Rectal smooth muscle tissue (tissue), 1 donor: Measurements from ENCODE around the gene CABP4.

Experiments
- H3K27ac ChIP-seq: one replicate; pipeline ENCODE4 v1.7.0; 2013; ENCODE audit warnings: low read depth, low read length, inconsistent platforms
- H3K27me3 ChIP-seq: one replicate; pipeline ENCODE4 v1.7.0; 2013; ENCODE audit warnings: low read length; ENCODE audit not compliant: control insufficient read depth, insufficient read depth
- H3K36me3 ChIP-seq: one replicate; pipeline ENCODE4 v1.7.0; 2013; ENCODE audit warnings: low read length; ENCODE audit not compliant: control insufficient read depth, insufficient read depth
- H3K4me1 ChIP-seq: one replicate; pipeline ENCODE4 v1.7.0; 2013; ENCODE audit warnings: low read length; ENCODE audit not compliant: control insufficient read depth, insufficient read depth
- H3K4me3 ChIP-seq: one replicate; pipeline ENCODE4 v1.7.0; 2013; ENCODE audit warnings: low read length
- H3K9ac ChIP-seq: one replicate; pipeline ENCODE4 v1.7.0; 2013; ENCODE audit warnings: low read length

CABP4 gene

DNA sequence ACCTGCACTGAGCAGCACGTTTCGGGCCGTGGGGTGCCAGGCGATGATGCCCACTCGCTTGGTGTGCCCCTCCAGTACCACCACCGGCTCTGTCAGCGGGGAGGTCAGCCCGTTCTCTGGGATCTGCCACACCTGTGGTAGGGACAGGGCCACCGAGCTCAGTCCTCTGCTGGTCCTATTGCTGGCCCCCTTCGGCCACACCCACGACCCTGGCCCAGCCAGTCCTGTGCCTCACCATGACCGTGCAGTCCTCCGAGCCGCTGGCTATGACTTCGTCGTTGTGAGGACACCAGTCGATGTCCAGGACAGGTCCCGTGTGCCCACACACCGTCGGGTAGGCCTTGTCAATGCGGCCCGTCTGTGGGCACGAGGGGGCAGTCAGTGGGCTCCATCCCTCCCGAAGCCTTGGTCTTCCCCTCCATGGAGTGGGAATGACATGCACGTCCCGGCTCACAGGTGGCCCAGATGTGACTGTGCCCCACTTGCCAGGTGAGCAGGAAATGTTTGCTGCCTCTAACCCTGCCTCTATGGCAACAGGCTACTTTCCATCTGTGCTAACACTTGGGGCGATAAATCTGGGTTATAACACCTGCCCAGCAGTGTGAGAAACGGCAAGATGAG is 13.3 kb upstream of the CABP4 start:
- Histone ChIP-seq H3K9ac (no peak overlapping the region), H3K27ac (no peak overlapping the region), H3K36me3 (peaks cover 3% of the 10 kb centered on the region), H3K27me3 (no peaks in the 10 kb centered on the region), H3K4me3 (peak overlapping the region; percentile 73), H3K4me1 (no peaks in the 10 kb centered on the region)

DNA sequence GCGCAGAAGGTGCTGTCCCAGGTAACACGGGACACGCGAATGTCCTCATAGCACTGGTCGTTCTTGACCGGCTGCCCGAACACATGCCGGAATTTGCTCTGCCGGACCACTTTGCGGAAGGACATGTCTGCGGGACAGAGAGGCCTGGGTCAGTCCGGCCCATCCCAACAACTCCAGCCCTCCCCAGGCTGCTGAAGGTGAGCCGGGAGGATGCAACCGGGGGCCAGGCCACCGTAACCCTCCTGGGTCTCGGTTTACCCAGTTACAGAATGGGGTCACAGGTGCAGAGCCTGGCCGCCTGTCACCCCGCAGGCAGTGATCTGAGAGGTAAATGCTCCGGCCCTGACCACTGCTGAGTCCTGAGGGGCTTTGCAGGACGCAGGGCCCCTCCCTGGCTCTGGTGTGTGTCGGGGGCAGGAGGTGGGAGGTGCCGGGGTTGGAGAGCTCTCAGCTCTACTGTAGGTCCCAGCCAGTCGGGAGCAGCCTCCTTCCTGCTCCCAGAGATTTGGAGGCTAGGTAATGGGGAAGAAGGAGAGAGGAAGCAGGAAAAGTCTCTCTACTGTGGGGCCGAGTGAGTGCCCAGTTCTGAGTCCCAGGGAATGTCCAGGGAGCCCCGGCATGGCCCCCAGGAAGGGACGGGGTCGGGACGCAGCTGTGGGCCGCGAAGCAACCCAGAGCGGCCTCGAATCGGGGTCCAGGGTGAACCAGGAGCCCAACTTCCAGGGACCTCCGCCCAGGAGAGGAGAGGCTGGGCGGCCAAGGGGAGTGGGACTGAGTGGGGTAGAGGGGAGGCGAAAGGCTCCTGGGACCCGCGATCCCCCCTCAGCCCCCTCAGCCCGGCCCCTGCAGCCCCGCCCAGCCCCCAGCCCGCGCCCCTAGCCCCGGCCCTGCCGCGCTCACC is 12.4 kb upstream of the CABP4 start:
- Histone ChIP-seq H3K9ac (peak overlapping the region; percentile 45), H3K27me3 (no peaks in the 10 kb centered on the region)

DNA sequence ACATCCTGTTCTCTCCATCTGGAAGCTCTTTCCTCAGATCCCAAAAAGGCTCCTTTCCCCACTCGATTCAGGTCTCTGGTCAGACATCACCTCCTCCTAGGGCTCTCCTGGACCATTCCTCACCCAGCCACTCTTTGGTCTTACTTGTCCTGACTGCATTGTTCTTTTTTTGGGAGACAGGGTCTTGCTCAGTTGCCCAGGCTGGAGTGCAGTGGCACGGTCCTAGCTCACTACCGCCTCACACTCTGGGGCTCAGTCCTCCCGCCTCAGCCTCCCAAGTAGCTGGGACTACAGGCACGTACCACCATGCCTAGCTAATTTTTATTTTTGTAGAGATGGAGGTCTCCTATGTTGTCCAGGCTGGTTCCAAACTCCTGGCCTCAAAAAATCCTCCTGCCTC is 9.6 kb upstream of the CABP4 start:
- Histone ChIP-seq H3K4me3 (no peak overlapping the region), H3K27me3 (no peaks in the 10 kb centered on the region), H3K4me1 (no peaks in the 10 kb centered on the region), H3K27ac (no peak overlapping the region), H3K36me3 (no peaks in the 10 kb centered on the region), H3K9ac (no peak overlapping the region)

More for the DNA sequence above, 12.4 kb upstream of the CABP4 start:
- Histone ChIP-seq H3K27ac (peak overlapping the region; percentile 88), H3K4me1 (no peaks in the 10 kb centered on the region), H3K36me3 (peaks cover under 1% of the 10 kb centered on the region), H3K4me3 (peak overlapping the region; percentile 73)

DNA sequence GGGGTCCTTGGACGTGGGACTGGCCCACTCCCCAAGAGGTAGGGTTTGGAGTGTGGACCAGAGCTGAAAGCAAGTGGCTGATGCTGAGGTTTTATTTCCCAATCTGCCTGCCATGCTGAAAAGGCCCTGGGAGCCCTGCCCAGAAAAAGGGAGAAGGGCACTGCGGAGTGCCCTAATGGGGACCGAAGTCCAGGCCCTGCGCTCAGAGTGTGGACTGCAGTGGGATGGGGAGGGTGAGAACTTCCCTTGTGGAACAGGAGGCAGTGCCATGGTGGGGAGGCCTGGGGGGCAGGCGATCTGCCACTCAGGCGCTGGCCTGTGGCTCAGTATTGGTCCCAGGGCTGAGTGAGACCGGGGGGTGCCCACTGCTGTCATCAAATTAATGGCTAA is 6.9 kb upstream of the CABP4 start:
- Histone ChIP-seq H3K27ac (no peak overlapping the region), H3K27me3 (no peaks in the 10 kb centered on the region), H3K9ac (no peak overlapping the region), H3K4me1 (no peaks in the 10 kb centered on the region), H3K4me3 (no peak overlapping the region), H3K36me3 (no peaks in the 10 kb centered on the region)

DNA sequence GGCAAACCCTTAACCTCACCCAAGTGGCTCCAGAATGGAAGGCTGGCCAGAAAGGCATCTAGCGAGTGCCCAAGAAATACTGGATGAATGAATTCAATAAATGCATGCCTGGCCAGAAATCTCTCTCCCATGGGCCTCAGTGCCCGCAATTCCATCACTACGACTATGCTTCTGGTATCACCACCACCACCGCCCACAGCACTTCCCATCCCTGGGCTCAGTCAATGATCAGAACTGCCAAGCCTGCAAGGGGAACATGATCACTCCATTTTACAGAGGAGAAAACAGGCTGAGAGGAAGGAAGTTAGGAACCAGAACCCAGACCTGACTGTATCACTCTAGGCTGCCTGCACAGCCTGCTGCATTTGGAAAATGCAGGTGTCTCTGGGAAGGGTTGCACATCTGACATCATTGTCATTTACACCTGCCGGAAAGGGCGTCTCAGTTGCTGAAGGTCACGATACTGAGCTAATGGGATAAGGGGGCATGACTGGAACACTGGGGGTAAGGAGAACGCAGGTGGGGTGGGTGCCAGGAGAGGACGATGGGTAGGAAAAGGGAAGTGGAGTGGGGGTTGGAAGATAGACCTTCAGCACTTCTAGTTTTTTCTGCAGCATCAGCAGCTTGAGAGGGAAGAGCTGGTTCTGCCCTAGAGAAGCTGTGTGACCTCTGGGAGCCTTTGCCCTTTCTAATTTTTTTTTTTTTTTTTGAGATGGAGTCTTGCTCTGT is 5.9 kb upstream of the CABP4 start:
- Histone ChIP-seq H3K4me3 (no peak overlapping the region), H3K27ac (no peak overlapping the region), H3K27me3 (no peaks in the 10 kb centered on the region), H3K9ac (no peak overlapping the region), H3K36me3 (no peaks in the 10 kb centered on the region), H3K4me1 (no peaks in the 10 kb centered on the region)

DNA sequence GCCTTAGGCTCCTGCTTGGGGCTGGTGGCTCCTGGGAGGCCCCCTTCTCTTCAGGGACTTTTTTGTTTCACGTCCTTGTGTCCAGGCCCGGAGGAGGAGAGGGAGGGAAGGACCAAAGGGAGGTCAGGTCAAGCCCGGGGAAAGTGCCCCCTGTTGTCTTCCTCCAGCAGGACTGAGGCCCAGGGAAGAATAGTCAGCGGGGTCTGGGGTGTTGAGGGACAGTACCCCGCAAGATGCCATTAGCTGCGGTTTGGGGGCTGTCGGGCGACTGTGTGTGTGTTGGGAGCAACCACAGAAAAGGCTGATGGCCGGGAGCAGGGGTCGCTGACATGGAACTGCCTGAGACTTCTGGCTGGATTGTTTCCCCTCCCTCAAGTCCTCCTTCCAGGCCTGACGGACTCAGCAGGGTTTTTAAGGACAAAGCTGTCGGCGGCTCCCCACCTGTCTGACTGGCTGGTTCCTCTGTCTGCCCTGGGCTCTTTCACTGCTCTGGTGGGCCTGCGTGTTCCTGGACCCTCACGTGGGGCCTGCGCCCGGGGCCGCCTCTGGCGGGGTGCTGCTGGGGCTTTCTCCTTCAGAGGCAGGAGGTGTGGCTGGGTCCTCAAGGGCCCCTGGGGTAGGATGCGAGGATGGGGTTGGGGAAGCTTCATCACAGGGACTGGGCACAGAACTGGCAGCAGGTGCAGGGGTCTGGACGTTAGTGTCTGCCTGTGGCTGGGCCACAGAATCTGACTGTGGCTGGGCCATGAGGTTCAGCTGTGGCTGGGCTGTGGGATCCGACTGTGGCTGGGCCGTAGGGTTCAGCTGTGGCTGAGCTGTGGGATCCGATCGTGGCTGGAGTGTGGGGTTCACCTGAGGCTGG is 4.1 kb upstream of the CABP4 start:
- Histone ChIP-seq H3K9ac (no peak overlapping the region), H3K36me3 (no peaks in the 10 kb centered on the region), H3K4me1 (no peaks in the 10 kb centered on the region), H3K4me3 (no peak overlapping the region), H3K27me3 (no peaks in the 10 kb centered on the region), H3K27ac (no peak overlapping the region)

DNA sequence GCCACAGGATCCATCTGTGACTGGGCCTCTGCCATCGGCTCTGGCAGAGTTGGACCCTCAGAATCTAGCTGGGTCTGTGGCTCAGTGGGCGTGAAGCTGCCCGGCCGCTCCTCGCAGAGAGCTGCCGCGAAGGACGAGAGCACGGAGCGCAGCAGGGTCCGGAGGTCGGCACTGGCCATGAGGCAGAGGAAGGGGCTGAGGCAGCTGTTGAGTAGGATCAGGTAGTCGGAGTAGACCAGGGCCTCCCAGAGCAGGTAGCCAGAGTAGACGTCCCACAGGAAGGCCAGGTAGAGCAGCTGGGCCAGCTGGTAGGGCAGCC is 3.5 kb upstream of the CABP4 start:
- no peaks in the 10 kb centered on the region for H3K27me3 ChIP-seq
- H3K27ac ChIP-seq = no peak overlapping the region
- H3K36me3 ChIP-seq = no peaks in the 10 kb centered on the region
- H3K4me1 ChIP-seq = no peaks in the 10 kb centered on the region
- H3K4me3 ChIP-seq = no peak overlapping the region
- no peak overlapping the region for H3K9ac ChIP-seq

DNA sequence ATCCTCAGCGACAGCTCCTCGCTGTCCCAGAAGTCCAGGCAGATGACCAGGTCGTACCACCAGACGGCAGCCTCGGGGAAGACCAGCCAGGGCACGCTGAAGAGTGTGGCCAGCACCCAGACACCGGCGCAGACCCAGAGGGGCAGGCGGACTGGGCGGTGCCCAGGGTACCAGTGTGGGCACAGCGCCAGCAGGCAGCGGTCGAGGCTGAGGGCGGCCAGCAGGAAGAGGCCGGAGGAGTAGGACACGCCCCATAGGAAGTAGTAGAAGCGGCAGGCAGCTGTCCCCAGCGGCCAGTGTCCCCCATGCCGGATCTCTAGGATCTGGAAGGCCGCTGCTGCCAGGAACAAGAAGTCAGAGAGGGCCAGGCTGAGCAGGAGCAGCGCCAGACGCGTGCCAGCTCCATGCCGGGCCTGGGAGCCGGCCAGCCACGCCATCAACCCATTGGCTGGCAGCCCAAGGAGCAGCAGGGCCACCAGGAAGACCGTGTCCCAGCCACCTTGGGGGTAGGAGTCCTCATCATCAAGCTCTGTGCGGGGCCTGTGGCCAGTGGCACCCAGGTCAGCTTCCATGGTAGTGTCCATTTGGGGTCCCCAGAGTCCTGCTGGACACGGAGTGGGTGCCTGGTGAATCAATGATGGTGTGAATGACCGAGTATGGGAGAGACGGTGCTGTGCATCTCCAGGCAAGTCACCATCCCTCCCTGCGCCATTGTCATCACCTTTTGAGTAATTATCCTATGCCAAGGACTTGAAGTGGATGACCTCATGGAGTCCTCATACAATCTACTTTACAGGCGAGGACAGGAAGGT is 2.8 kb upstream of the CABP4 start, which contains the start of gene GPR152:
Gene GPR152 (minus strand): TSS at position 589 of the 812 bp plus-strand sequence. CDS start 5 bp downstream, at position 584.
- no peaks in the 10 kb centered on the region for H3K36me3 ChIP-seq
- no peak within 1 kb of the TSS for H3K27ac ChIP-seq
- no peak within 1 kb of the TSS for H3K4me3 ChIP-seq
- H3K9ac ChIP-seq = no peak within 1 kb of the TSS
- no peaks in the 10 kb centered on the region for H3K27me3 ChIP-seq
- H3K4me1 ChIP-seq = no peaks in the 10 kb centered on the region

DNA sequence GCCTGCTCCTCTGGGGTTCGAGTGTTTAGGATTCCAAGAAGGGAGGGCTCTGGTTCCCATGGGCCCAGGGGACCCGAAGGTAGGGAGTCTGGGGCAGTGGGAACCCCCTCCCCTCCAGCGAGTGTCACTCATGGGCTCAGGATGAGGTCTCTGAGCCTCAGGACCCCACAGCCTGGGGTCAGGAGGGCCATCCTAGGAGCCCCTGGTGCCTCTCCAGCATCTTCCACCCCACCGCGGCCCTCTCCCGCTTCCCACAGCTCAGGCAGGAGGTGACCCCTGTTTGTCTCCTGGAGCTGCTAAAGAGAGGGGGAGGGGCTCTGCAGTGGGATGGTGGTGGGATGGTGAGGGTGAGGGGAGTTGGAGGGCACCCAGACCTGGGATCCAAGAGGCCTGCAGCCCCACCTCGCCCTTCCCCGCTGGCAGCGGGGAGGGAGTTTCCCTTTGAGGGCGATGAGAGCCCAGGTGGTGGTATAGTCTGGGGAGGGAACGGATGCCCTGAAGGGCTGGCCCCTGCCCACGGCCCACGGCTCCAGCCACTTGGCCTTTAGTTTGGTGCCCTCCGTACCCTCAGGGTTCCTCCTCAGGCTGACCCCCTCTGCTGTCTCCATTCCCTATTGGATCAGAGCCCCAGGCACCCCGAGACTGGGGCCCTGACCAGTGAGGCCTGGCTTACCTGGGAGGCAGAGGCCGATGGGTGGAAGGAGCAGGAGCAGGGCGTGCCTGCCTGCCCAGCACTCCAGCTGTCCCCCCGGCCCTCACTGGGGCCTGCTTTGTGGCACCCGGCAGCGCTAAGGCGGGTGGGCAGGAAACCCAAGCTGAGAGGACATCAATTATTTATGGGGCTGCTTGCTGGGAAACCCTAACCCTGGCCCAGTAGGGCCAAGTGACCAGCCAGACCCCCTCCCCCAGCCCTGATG is 1.1 kb upstream of the CABP4 start:
- Histone ChIP-seq H3K9ac (no peak overlapping the region), H3K27ac (no peak overlapping the region), H3K36me3 (no peaks in the 10 kb centered on the region), H3K4me1 (no peaks in the 10 kb centered on the region), H3K27me3 (no peaks in the 10 kb centered on the region), H3K4me3 (no peak overlapping the region)

DNA sequence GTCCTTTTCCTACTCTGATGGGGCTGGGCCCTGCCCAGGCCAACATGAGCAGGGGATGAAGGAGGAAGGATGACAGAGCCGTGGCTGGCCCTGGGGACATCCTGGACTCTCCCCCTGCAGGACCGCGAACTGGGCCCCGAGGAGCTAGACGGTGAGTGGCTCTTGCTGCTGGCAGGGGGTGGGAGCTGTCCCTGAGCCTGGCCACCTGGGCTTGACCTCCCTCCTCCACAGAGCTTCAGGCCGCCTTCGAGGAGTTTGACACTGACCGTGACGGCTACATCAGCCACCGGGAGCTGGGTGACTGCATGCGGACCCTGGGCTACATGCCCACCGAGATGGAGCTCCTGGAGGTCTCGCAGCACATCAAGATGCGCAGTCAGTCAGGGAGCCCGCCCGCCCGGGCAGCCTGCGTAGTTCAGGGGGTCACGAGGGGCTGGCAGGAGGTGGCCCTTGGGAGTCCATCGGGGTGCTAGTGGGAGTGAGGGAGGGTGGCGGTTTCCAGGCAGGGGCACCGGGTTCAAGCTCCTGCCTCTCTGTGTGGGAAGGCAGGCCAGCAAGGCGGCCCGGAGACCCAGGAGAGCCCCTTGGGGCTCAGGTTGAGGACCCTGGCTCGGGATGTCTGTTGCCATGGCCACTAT is 1.0 kb downstream of the CABP4 start:
- Histone ChIP-seq H3K4me3 (no peak overlapping the region), H3K27me3 (no peaks in the 10 kb centered on the region), H3K9ac (no peak overlapping the region), H3K4me1 (no peaks in the 10 kb centered on the region), H3K27ac (no peak overlapping the region), H3K36me3 (no peaks in the 10 kb centered on the region)
